Breast epithelium (tissue), 4 donors: ENCODE measurements around the gene NBDY. TPM values are rescaled to one million over a fixed set of nuclear protein-coding genes. Genes with fewer than 3 reads are reported as not detected.

Source experiments
- DNase-seq, 2 donors: peaks; one replicate each; pipeline ENCODE4 v3.0.0-alpha.2; 2019; ENCODE audit warnings: low spot score in 2 of 2
- H3K27ac ChIP-seq, 2 donors: fragments of 200-600 bp; sonication (generic) in 1 of 2; one replicate each; pipeline ENCODE4 v1.5.1; 2016 to 2019; ENCODE audit warnings: mild to moderate bottlenecking in 1 of 2
- H3K27me3 ChIP-seq, 2 donors: fragments of 200-600 bp; sonication (generic) in 1 of 2; one replicate each; pipeline versions ENCODE4 v1.5.1 to v1.6.0; 2017 to 2019; ENCODE audit warnings: control low read depth in 1 of 2, mild to moderate bottlenecking in 1 of 2
- H3K36me3 ChIP-seq: fragments of 200-600 bp; one replicate; pipeline ENCODE4 v1.5.1; 2019
- H3K4me1 ChIP-seq, 2 donors: fragments of 200-600 bp; sonication (generic); one replicate each; pipeline ENCODE4 v1.5.1; 2016 to 2019; ENCODE audit warnings: control low read depth in 1 of 2
- H3K4me3 ChIP-seq, 3 donors: fragments of 200-600 bp; sonication (generic); 1 replicate in 2 of 3; 2 replicates in 1 of 3; pipeline ENCODE4 v1.5.1; 2016 to 2019; ENCODE audit warnings: mild to moderate bottlenecking in 3 of 3, moderate library complexity in 2 of 3
- H3K9me3 ChIP-seq, 2 donors: fragments of 200-600 bp; sonication (generic) in 1 of 2; one replicate each; pipeline ENCODE4 v1.5.1; 2016 to 2019; ENCODE audit warnings: control low read depth in 1 of 2
- CTCF ChIP-seq, 3 donors: fragments of 450-650 bp; IDR thresholded peaks; one replicate each; pipeline ENCODE4 v1.5.1; 2016 to 2017; ENCODE audit warnings: antibody characterized with exemption in 3 of 3, mild to moderate bottlenecking in 3 of 3, moderate library complexity in 3 of 3
- POLR2A ChIP-seq: fragments of 450-650 bp; IDR thresholded peaks from one replicate; pipeline ENCODE4 v1.6.1; 2016; ENCODE audit warnings: antibody characterized with exemption, mild to moderate bottlenecking, moderate library complexity
- POLR2AphosphoS5 ChIP-seq, 3 donors: sonication (generic); formaldehyde crosslinking; IDR thresholded peaks; one replicate each; pipeline ENCODE4 v1.6.1; 2017; ENCODE audit warnings: antibody characterized with exemption in 3 of 3
- intact Hi-C: fragments of 100-400 bp; cut with DNase I; formaldehyde crosslinking; loops from one replicate; pipeline ENCODE4 v1.15.1; 2023; ENCODE audit warnings: low total_unique reads
- total RNA-seq, 3 donors: library from RNA; depleted of rRNA; stranded (reverse); fragments of >200 nt; gene quantifications; one replicate each; pipeline ENCODE4 v1.1.0, GENCODE V29; 2016

Gene NBDY
- total RNA-seq, 3 donors from 2014 or later: 6.6 to 15.7 (median 14.5) TPM

- H3K4me1 ChIP-seq: no peaks in the 10 kb centered on the region
- H3K27ac ChIP-seq: no peak overlapping the region
- TF ChIP-seq POLR2A: no peak
- TF ChIP-seq CTCF (IDR thresholded peaks at IDR 0.05): no peak
- TF ChIP-seq POLR2AphosphoS5 (IDR thresholded peaks at IDR 0.05): no peak
- H3K4me3 ChIP-seq: no peak overlapping the region
- no peak for DNase-seq
- H3K27me3 ChIP-seq: peaks cover 0 to 17% of the 10 kb centered on the region in 2 donors
- H3K9me3 ChIP-seq: peaks cover 0 to 1% of the 10 kb centered on the region in 2 donors
- H3K36me3 ChIP-seq: no peaks in the 10 kb centered on the region
- intact Hi-C loops: no loop called here
These were observed 88.1 kb downstream of the NBDY start for GRCh38 chrX:56817179-56817578.

GRCh38 chrX:56826020-56826419 is 97.0 kb downstream of the NBDY start:
- H3K4me1 ChIP-seq: no peaks in the 10 kb centered on the region
- no peak overlapping the region for H3K4me3 ChIP-seq
- H3K9me3 ChIP-seq: peaks cover 7 to 22% of the 10 kb centered on the region in 2 donors
- H3K36me3 ChIP-seq: no peaks in the 10 kb centered on the region
- peaks cover 0 to 19% of the 10 kb centered on the region in 2 donors for H3K27me3 ChIP-seq
- H3K27ac ChIP-seq: no peak overlapping the region
- no peak for DNase-seq
- intact Hi-C loops: no loop called here
- TF ChIP-seq POLR2A: no peak

GRCh38 chrX:56833626-56834025 is 104.6 kb downstream of the NBDY start:
- H3K4me3 ChIP-seq: no peak overlapping the region
- H3K4me1 ChIP-seq: no peaks in the 10 kb centered on the region
- no peaks in the 10 kb centered on the region for H3K9me3 ChIP-seq
- H3K36me3 ChIP-seq: no peaks in the 10 kb centered on the region
- DNase-seq: no peak
- intact Hi-C loops: no loop called here
- no peak overlapping the region for H3K27ac ChIP-seq
- TF ChIP-seq POLR2A (no peak), CTCF (IDR thresholded peaks at IDR 0.05) (no peak), POLR2AphosphoS5 (IDR thresholded peaks at IDR 0.05) (no peak)
- H3K27me3 ChIP-seq: peaks cover 0 to 27% of the 10 kb centered on the region in 2 donors

- intact Hi-C loops: no loop called here
- Histone ChIP-seq H3K4me1 (no peaks in the 10 kb centered on the region), H3K36me3 (no peaks in the 10 kb centered on the region), H3K27me3 (peaks cover 0 to 19% of the 10 kb centered on the region in 2 donors), H3K27ac (no peak overlapping the region), H3K4me3 (no peak overlapping the region), H3K9me3 (peaks cover 0 to 13% of the 10 kb centered on the region in 2 donors)
- no peak for DNase-seq
- TF ChIP-seq POLR2AphosphoS5 (IDR thresholded peaks at IDR 0.05): no peak
These were observed 124.4 kb downstream of the NBDY start for GRCh38 chrX:56853436-56853835.

- H3K36me3 ChIP-seq: no peaks in the 10 kb centered on the region
- H3K4me3 ChIP-seq: no peak overlapping the region
- TF ChIP-seq POLR2AphosphoS5 (IDR thresholded peaks at IDR 0.05) (no peak), POLR2A (no peak), CTCF (IDR thresholded peaks at IDR 0.05) (no peak)
- no peak for DNase-seq
- peaks cover 0 to 30% of the 10 kb centered on the region in 2 donors for H3K27me3 ChIP-seq
- no peaks in the 10 kb centered on the region for H3K9me3 ChIP-seq
- H3K27ac ChIP-seq: no peak overlapping the region
- intact Hi-C loops: no loop called here
- no peaks in the 10 kb centered on the region for H3K4me1 ChIP-seq
These were observed 128.0 kb downstream of the NBDY start for GRCh38 chrX:56857042-56857441.

- TF ChIP-seq POLR2AphosphoS5 (IDR thresholded peaks at IDR 0.05) (no peak), POLR2A (no peak), CTCF (IDR thresholded peaks at IDR 0.05) (no peak)
- no peaks in the 10 kb centered on the region for H3K4me1 ChIP-seq
- DNase-seq: no peak
- intact Hi-C loops: loop anchor here (2.0 kb wide), 1 partner anchor 32 kb away; no protein-coding TSS in a partner anchor
- H3K36me3 ChIP-seq: no peaks in the 10 kb centered on the region
- H3K27me3 ChIP-seq: peaks cover 0 to 59% of the 10 kb centered on the region in 2 donors
- H3K4me3 ChIP-seq: no peak overlapping the region
- no peak overlapping the region for H3K27ac ChIP-seq
- H3K9me3 ChIP-seq: no peaks in the 10 kb centered on the region
These were observed 131.8 kb downstream of the NBDY start for GRCh38 chrX:56860888-56861287.

Other genes with a start within 250 kb of the NBDY start
- gene UBQLN2, start 165.6 kb upstream of the NBDY start, total RNA-seq: 10 to 100 TPM; 19.4 to 24.7 (median 21.3) TPM